WTC11 (cell line): Measurements from ENCODE around the gene DNM3. TPM values are rescaled to one million over a fixed set of nuclear protein-coding genes. Genes with fewer than 3 reads are reported as not detected.

Source experiments
- ATAC-seq: fragments of 200-7000 bp; cut with Tn5 transposase; 2 replicates; pipeline ENCODE4 v1.10.0; 2021; ENCODE audit warnings: mild to moderate bottlenecking, moderate library complexity
- CTCF ChIA-PET: fragments of 300-600 bp; sonication (Branson Sonifier 250); formaldehyde crosslinking; loops from one replicate; lab custom pipeline; 2021; ENCODE audit warnings: antibody characterized with exemption; lab: Charles Lee
- POLR2A ChIA-PET: fragments of 350-600 bp; sonication (Branson Sonifier 250); formaldehyde crosslinking; loops from one replicate; lab custom pipeline; 2021; ENCODE audit warnings: antibody characterized with exemption; lab: Charles Lee
- DNase-seq: peaks from one replicate; pipeline ENCODE4 v3.0.0; 2021; ENCODE audit warnings: low spot score
- H3K27ac Mint-ChIP-seq: 2 replicates; pipeline ENCODE4 v1.8.0; 2021; ENCODE audit warnings: mixed read lengths
- H3K27me3 Mint-ChIP-seq: 2 replicates; pipeline ENCODE4 v1.8.0; 2021; ENCODE audit warnings: low read depth, mild to moderate bottlenecking, moderate library complexity, mixed read lengths
- H3K36me3 Mint-ChIP-seq: 2 replicates; pipeline ENCODE4 v1.8.0; 2021; ENCODE audit warnings: mixed read lengths
- H3K4me1 Mint-ChIP-seq: 2 replicates; pipeline ENCODE4 v1.8.0; 2022; ENCODE audit warnings: mixed read lengths
- H3K4me3 Mint-ChIP-seq: 2 replicates; pipeline ENCODE4 v1.8.0; 2021; ENCODE audit warnings: mild to moderate bottlenecking, moderate library complexity, mixed read lengths
- H3K9me3 Mint-ChIP-seq: 2 replicates; pipeline ENCODE4 v1.8.0; 2021; ENCODE audit warnings: mixed read lengths
- ATF3 ChIP-seq: sonication (generic); formaldehyde crosslinking; conservative IDR thresholded peaks from 2 replicates; pipeline ENCODE4 v1.8.1; 2022; ENCODE audit warnings: mild to moderate bottlenecking, missing genetic modification reagents
- CBFB ChIP-seq: sonication (generic); formaldehyde crosslinking; IDR thresholded peaks from 2 replicates; pipeline ENCODE4 v1.8.1; 2022; ENCODE audit warnings: mild to moderate bottlenecking, low read depth, missing genetic modification reagents
- CREM ChIP-seq: sonication (generic); formaldehyde crosslinking; IDR thresholded peaks from 2 replicates; pipeline ENCODE4 v1.8.1; 2022; ENCODE audit warnings: mild to moderate bottlenecking, missing genetic modification reagents, moderate library complexity
- ETV6 ChIP-seq: sonication (generic); formaldehyde crosslinking; IDR thresholded peaks from 2 replicates; pipeline ENCODE4 v1.8.1; 2022; ENCODE audit warnings: mild to moderate bottlenecking, missing genetic modification reagents
- GRHL2 ChIP-seq: fragments of 250-450 bp; sonication (Bioruptor Pico); IDR thresholded peaks from 2 replicates; pipeline ENCODE4 v1.8.0; 2022; ENCODE audit warnings: mild to moderate bottlenecking, moderate library complexity; ENCODE audit not compliant: insufficient replicate concordance, severe bottlenecking
- KAT7 ChIP-seq: sonication (generic); formaldehyde crosslinking; IDR thresholded peaks from 2 replicates; pipeline ENCODE4 v1.8.1; 2023; ENCODE audit warnings: missing genetic modification reagents, mild to moderate bottlenecking, borderline replicate concordance
- MXD4 ChIP-seq: fragments of 250-450 bp; sonication (Bioruptor Pico); IDR thresholded peaks from 2 replicates; pipeline ENCODE4 v1.8.0; 2021; ENCODE audit warnings: mild to moderate bottlenecking, moderate library complexity, borderline replicate concordance
- MYBL2 ChIP-seq: sonication (generic); formaldehyde crosslinking; IDR thresholded peaks from 2 replicates; pipeline ENCODE4 v1.8.1; 2023; ENCODE audit warnings: mild to moderate bottlenecking, moderate library complexity, missing genetic modification reagents
- NFATC4 ChIP-seq: fragments of 250-450 bp; sonication (Bioruptor Pico); IDR thresholded peaks from 2 replicates; pipeline ENCODE4 v1.9.0; 2021; ENCODE audit warnings: mild to moderate bottlenecking
- NFE2L1 ChIP-seq: sonication (generic); formaldehyde crosslinking; IDR thresholded peaks from 2 replicates; pipeline ENCODE4 v1.8.1; 2023; ENCODE audit warnings: missing genetic modification reagents
- NR2C2 ChIP-seq: sonication (generic); formaldehyde crosslinking; IDR thresholded peaks from 2 replicates; pipeline ENCODE4 v1.8.0; 2022; ENCODE audit warnings: mild to moderate bottlenecking, missing genetic modification reagents
- NR3C1 ChIP-seq: sonication (generic); formaldehyde crosslinking; conservative IDR thresholded peaks from 2 replicates; pipeline ENCODE4 v1.8.1; 2023; ENCODE audit warnings: low read depth, mild to moderate bottlenecking, missing genetic modification reagents
- SMAD3 ChIP-seq: sonication (generic); formaldehyde crosslinking; IDR thresholded peaks from 2 replicates; pipeline ENCODE4 v1.8.0; 2022; ENCODE audit warnings: missing genetic modification reagents, mild to moderate bottlenecking, borderline replicate concordance
- STAT6 ChIP-seq: sonication (generic); formaldehyde crosslinking; conservative IDR thresholded peaks from 2 replicates; pipeline ENCODE4 v1.8.1; 2023; ENCODE audit warnings: mild to moderate bottlenecking, low read depth, missing genetic modification reagents, moderate library complexity
- TEAD1 ChIP-seq: sonication (generic); formaldehyde crosslinking; IDR thresholded peaks from 2 replicates; pipeline ENCODE4 v1.8.0; 2022; ENCODE audit warnings: mild to moderate bottlenecking, missing genetic modification reagents
- TEAD4 ChIP-seq: sonication (generic); formaldehyde crosslinking; IDR thresholded peaks from 2 replicates; pipeline ENCODE4 v1.8.0; 2022; ENCODE audit warnings: mild to moderate bottlenecking, missing genetic modification reagents
- TP53 ChIP-seq: sonication (generic); formaldehyde crosslinking; IDR thresholded peaks from 2 replicates; pipeline ENCODE4 v1.8.1; 2023; ENCODE audit warnings: mild to moderate bottlenecking, missing genetic modification reagents
- ZMAT4 ChIP-seq: fragments of 250-450 bp; sonication (Bioruptor Pico); IDR thresholded peaks from 2 replicates; pipeline ENCODE4 v1.9.0; 2021; ENCODE audit warnings: mild to moderate bottlenecking
- ZNF219 ChIP-seq: sonication (generic); formaldehyde crosslinking; IDR thresholded peaks from 2 replicates; pipeline ENCODE4 v1.8.0; 2023; ENCODE audit warnings: missing genetic modification reagents, mild to moderate bottlenecking, borderline replicate concordance
- ZNF396 ChIP-seq: fragments of 250-450 bp; sonication (Bioruptor Pico); IDR thresholded peaks from 2 replicates; pipeline ENCODE4 v1.8.0; 2021; ENCODE audit warnings: mild to moderate bottlenecking, moderate library complexity, borderline replicate concordance
- ZNF423 ChIP-seq: fragments of 250-450 bp; sonication (Bioruptor Pico); IDR thresholded peaks from 2 replicates; pipeline ENCODE4 v2.1.2; 2022; ENCODE audit warnings: mild to moderate bottlenecking, moderate library complexity
- total RNA-seq: library from RNA; stranded (reverse); gene quantifications from 3 replicates; pipeline ENCODE4 v1.2.3, GENCODE V29; 2021
- TF ChIP-seq, protein P1 (sequence below): sonication (generic); formaldehyde crosslinking; IDR thresholded peaks from 2 replicates; pipeline ENCODE4 v1.8.0; 2022; ENCODE audit warnings: missing genetic modification reagents

DNM3 gene
- total RNA-seq, 1 experiment from 2014 or later: 1.9 TPM

DNA sequence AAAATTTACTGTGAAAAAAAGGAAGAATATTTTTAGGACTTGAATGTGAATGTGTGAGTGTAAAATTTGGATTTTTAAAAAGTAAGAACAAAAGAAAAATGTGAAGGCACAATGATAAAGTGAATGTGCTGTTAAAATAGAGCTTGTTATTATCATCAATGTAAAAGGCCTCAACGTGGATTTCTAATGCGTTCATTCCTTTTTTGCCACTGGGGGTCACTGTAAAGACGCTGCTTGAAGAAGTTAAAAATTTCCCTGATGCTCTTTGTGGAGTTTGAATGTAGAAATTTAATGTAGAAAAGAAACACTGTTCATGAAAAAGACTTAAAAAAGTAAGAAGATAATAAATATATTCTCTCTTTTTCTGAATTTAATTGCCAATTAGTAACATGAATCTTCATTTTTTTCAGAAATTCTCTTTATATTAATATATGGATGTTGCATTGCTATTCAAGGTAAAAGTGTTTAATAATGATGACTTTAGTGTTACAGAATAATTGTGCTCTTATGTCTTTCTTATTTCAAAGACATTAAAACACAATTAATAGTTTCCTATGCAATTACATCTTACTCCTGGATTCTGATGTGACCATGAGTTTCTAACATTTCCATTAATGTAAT, 161.5 kb downstream of the DNM3 start:
- DNase-seq: no peak
- H3K4me3 Mint-ChIP-seq: no peak overlapping the region

DNA sequence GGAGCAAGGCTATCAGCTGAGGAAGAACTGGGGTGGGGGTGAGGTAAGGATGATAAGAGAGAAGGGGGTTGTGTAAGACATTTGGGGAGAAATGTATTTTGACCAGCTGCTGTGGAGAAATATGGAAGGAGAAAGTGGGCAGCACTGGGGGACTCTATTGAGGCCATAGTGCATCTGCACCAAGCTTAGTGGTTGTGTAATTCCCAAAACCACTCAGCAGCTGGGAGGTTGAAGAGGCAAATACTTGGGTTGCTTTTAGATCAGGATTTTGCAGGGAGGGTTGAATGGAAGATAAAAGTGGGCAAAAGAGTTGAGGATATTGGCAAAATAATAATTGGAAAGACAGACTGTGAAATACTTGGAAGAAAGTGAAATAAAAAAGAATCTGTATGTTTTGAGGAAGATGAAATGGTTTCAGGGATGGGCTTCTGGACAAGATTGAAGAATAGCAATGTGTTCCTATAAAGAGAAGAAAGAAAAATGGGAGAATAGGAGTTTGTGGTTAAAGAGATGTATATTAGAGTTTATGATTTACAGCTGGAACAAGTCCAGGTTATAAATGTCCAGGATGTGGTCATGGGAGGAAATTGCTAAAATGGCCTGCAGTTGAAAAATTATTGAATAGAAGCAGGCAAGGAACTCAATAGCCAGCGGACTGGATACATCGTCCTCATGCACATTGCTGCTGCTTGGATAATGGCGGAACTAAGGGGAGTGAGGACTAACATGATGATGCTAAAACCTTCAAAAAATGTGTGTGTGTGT, 162.7 kb downstream of the DNM3 start:
- DNase-seq: no peak
- Mint-ChIP-seq H3K9me3 (no peaks in the 10 kb centered on the region), H3K4me1 (no peaks in the 10 kb centered on the region), H3K27me3 (no peaks in the 10 kb centered on the region), H3K4me3 (no peak overlapping the region)
- CTCF ChIA-PET: interaction anchor here (2.0 to 4.4 kb wide), 5 partner anchors 18 to 396 kb away, joined by 8 to 38 read pairs (median 17); no protein-coding TSS in a partner anchor
- no peak for ATAC-seq
- TF ChIP-seq ZMAT4 (no peak), SMAD3 (CRISPR knock-in tag) (no peak)
- TF ChIP-seq, all 79 proteins: peak for 0
- H3K27ac Mint-ChIP-seq: no peak overlapping the region
- POLR2A ChIA-PET: no interaction called here
- H3K36me3 Mint-ChIP-seq: no peaks in the 10 kb centered on the region

More for the DNA sequence above, 161.5 kb downstream of the DNM3 start:
- Mint-ChIP-seq H3K36me3 (no peaks in the 10 kb centered on the region), H3K9me3 (no peaks in the 10 kb centered on the region), H3K27me3 (no peaks in the 10 kb centered on the region), H3K4me1 (no peaks in the 10 kb centered on the region), H3K27ac (no peak overlapping the region)
- no peak for ATAC-seq
- POLR2A ChIA-PET: no interaction called here
- CTCF ChIA-PET: interaction anchor here (0.5 to 4.4 kb wide), 44 partner anchors 9 to 1411 kb away, joined by 3 to 38 read pairs (median 4); no protein-coding TSS in a partner anchor
- TF ChIP-seq TP53 (CRISPR knock-in tag) (no peak), ATF3 (CRISPR knock-in tag) (no peak), CBFB (no peak), ZNF423 (CRISPR knock-in tag) (no peak), CREM (no peak), MYBL2 (no peak), ETV6 (no peak), TEAD4 (CRISPR knock-in tag) (no peak), ZNF396 (CRISPR knock-in tag) (no peak)

- POLR2A ChIA-PET: no interaction called here
- H3K27ac Mint-ChIP-seq: no peak overlapping the region
- H3K4me1 Mint-ChIP-seq: no peaks in the 10 kb centered on the region
- no peak for ATAC-seq
- no peaks in the 10 kb centered on the region for H3K27me3 Mint-ChIP-seq
- peaks cover 2% of the 10 kb centered on the region for H3K9me3 Mint-ChIP-seq
- H3K36me3 Mint-ChIP-seq: peaks cover 1% of the 10 kb centered on the region; the same call in 1 of the 2 replicates
- TF ChIP-seq NFE2L1 (CRISPR knock-in tag): no peak
- TF ChIP-seq ZNF219 (CRISPR knock-in tag): no peak
- TF ChIP-seq TEAD1 (CRISPR knock-in tag): no peak
- no peak for TF ChIP-seq GRHL2 (CRISPR knock-in tag)
- TF ChIP-seq, protein P1, sequence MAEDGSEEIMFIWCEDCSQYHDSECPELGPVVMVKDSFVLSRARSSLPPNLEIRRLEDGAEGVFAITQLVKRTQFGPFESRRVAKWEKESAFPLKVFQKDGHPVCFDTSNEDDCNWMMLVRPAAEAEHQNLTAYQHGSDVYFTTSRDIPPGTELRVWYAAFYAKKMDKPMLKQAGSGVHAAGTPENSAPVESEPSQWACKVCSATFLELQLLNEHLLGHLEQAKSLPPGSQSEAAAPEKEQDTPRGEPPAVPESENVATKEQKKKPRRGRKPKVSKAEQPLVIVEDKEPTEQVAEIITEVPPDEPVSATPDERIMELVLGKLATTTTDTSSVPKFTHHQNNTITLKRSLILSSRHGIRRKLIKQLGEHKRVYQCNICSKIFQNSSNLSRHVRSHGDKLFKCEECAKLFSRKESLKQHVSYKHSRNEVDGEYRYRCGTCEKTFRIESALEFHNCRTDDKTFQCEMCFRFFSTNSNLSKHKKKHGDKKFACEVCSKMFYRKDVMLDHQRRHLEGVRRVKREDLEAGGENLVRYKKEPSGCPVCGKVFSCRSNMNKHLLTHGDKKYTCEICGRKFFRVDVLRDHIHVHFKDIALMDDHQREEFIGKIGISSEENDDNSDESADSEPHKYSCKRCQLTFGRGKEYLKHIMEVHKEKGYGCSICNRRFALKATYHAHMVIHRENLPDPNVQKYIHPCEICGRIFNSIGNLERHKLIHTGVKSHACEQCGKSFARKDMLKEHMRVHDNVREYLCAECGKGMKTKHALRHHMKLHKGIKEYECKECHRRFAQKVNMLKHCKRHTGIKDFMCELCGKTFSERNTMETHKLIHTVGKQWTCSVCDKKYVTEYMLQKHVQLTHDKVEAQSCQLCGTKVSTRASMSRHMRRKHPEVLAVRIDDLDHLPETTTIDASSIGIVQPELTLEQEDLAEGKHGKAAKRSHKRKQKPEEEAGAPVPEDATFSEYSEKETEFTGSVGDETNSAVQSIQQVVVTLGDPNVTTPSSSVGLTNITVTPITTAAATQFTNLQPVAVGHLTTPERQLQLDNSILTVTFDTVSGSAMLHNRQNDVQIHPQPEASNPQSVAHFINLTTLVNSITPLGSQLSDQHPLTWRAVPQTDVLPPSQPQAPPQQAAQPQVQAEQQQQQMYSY (CRISPR knock-in tag): no peak
- no peak for TF ChIP-seq ATF3 (CRISPR knock-in tag)
- no peak for TF ChIP-seq MXD4 (CRISPR knock-in tag)
- TF ChIP-seq NR2C2 (CRISPR knock-in tag): no peak
- no peak for TF ChIP-seq NFATC4 (CRISPR knock-in tag)
- TF ChIP-seq STAT6 (CRISPR knock-in tag): no peak
- no peak for TF ChIP-seq SMAD3 (CRISPR knock-in tag)
- no peak for TF ChIP-seq NR3C1 (CRISPR knock-in tag)
- TF ChIP-seq ZNF423 (CRISPR knock-in tag): no peak
- TF ChIP-seq KAT7 (CRISPR knock-in tag): no peak
- CTCF ChIA-PET: interaction anchor here (3.3 to 4.4 kb wide), 3 partner anchors 17 to 395 kb away, joined by 15 to 38 read pairs (median 17); no protein-coding TSS in a partner anchor
- DNase-seq: no peak
- H3K4me3 Mint-ChIP-seq: no peak overlapping the region
Observed at GRCh38 chr1:172004671-172005070, 163.4 kb downstream of the DNM3 start.
